Loucy (cell line): ENCODE results near the gene COL26A1.
A peak's percentile ranks its signal among the peaks of the same experiment; 100 is the strongest.

Source experiments
- H2AFZ ChIP-seq: fragments of 200-600 bp; sonication (generic); 2 replicates; pipeline ENCODE4 v1.6.0; 2016; ENCODE audit warnings: antibody characterized with exemption, mild to moderate bottlenecking, low read length, moderate library complexity
- H3F3A ChIP-seq: fragments of 200-600 bp; 2 replicates; pipeline ENCODE4 v1.6.0; 2016; ENCODE audit warnings: antibody characterized with exemption, low read depth, mild to moderate bottlenecking
- H3K27me3 ChIP-seq: fragments of 200-600 bp; sonication (generic); 2 replicates; pipeline ENCODE4 v1.6.1; 2014; ENCODE audit warnings: low read length, mild to moderate bottlenecking; ENCODE audit not compliant: insufficient read depth, poor library complexity, severe bottlenecking
- H3K36me3 ChIP-seq: fragments of 200-600 bp; sonication (generic); 2 replicates; pipeline ENCODE4 v1.6.1; 2016; ENCODE audit warnings: low read length; ENCODE audit not compliant: insufficient read depth
- H3K4me1 ChIP-seq: fragments of 200-600 bp; sonication (generic); 2 replicates; pipeline ENCODE4 v1.5.1; 2014; ENCODE audit warnings: low read length, mild to moderate bottlenecking; ENCODE audit not compliant: insufficient read depth, poor library complexity, severe bottlenecking
- H3K4me2 ChIP-seq: fragments of 200-600 bp; sonication (generic); 2 replicates; pipeline ENCODE4 v1.6.0; 2014; ENCODE audit warnings: antibody characterized with exemption, low read length, low read depth, mild to moderate bottlenecking; ENCODE audit not compliant: poor library complexity, severe bottlenecking
- H3K4me3 ChIP-seq: fragments of 200-600 bp; sonication (generic); 2 replicates; pipeline ENCODE4 v1.5.1; 2014; ENCODE audit warnings: low read length, mild to moderate bottlenecking, mixed read lengths; ENCODE audit not compliant: poor library complexity, severe bottlenecking
- H3K79me2 ChIP-seq: fragments of 200-600 bp; sonication (generic); 2 replicates; pipeline ENCODE4 v1.6.1; 2014; ENCODE audit warnings: low read length; ENCODE audit not compliant: insufficient read depth
- H3K9ac ChIP-seq: fragments of 200-600 bp; sonication (generic); 2 replicates; pipeline ENCODE4 v1.6.0; 2014; ENCODE audit warnings: mild to moderate bottlenecking, low read depth, low read length, moderate library complexity; ENCODE audit not compliant: poor library complexity, severe bottlenecking
- H3K9me2 ChIP-seq: fragments of 200-600 bp; sonication (generic); replicated peaks from 2 replicates; pipeline ENCODE4 v1.6.1; 2016; ENCODE audit warnings: low read depth, low read length, mixed read lengths
- H3K9me3 ChIP-seq: fragments of 200-600 bp; sonication (generic); 2 replicates; pipeline ENCODE4 v1.6.1; 2014; ENCODE audit warnings: mild to moderate bottlenecking, antibody characterized with exemption, low read length, low read depth; ENCODE audit not compliant: insufficient read depth
- H4K20me1 ChIP-seq: fragments of 200-600 bp; sonication (generic); 2 replicates; pipeline ENCODE4 v1.6.0; 2014; ENCODE audit warnings: antibody characterized with exemption, low read length, mild to moderate bottlenecking; ENCODE audit not compliant: insufficient read depth, poor library complexity, severe bottlenecking
- CTCF ChIP-seq: fragments of 200-600 bp; sonication (generic); conservative IDR thresholded peaks from 2 replicates; pipeline ENCODE4 v1.5.1; 2014; ENCODE audit warnings: mild to moderate bottlenecking, antibody characterized with exemption, low read length
- EZH2phosphoT487 ChIP-seq: fragments of 200-600 bp; IDR thresholded peaks from 2 replicates; pipeline ENCODE4 v1.6.1; 2018; ENCODE audit warnings: antibody characterized with exemption, mild to moderate bottlenecking, moderate library complexity, borderline replicate concordance

The COL26A1 gene

DNA sequence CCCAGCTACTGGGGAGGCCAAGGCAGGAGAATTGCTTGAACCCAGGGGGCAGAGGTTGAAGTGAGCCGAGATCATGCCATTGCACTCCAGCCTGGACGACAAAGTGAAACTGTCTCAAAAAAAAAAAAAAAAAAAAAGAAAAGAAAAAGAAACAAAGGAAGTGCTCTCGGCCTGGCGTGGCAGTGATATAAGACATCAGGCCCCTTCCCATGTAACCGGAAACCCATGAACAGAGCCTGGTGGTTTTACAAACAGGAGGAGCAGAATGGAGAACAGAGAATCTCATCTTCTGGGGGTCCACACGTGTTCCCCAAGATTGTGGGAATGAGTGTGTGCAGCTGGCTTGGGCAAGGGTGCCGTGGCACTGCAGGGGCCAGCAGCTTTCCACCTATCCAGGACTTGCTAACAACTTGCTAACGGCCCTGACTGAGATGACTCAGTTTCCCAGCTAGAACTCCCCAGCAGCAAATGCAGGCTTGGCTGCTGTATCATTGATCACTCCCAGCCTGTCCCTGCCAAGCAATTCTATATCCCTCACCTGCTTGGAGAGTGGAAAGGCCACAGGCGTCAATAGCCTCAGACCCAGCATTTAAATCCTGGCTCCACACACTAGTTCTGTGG lies 103.0 kb downstream of the COL26A1 start:
- Histone ChIP-seq H3K4me3 (peak overlapping the region; percentile 55), H4K20me1 (no peaks in the 10 kb centered on the region), H3K27me3 (no peaks in the 10 kb centered on the region), H3K9me2 (no peaks in the 10 kb centered on the region), H3K9ac (peak overlapping the region; percentile 41), H3F3A (no peaks in the 10 kb centered on the region), H2AFZ (peak overlapping the region; percentile 37; the same call in 1 of the 2 replicates), H3K9me3 (no peaks in the 10 kb centered on the region), H3K4me2 (peak overlapping the region; percentile 67), H3K79me2 (no peaks in the 10 kb centered on the region), H3K36me3 (no peaks in the 10 kb centered on the region), H3K4me1 (peaks cover 38% of the 10 kb centered on the region)
- no peak for TF ChIP-seq EZH2phosphoT487
- TF ChIP-seq CTCF = no peak

- no peak overlapping the region for H3K4me3 ChIP-seq
- H3K4me2 ChIP-seq = no peak overlapping the region
- no peaks in the 10 kb centered on the region for H3K79me2 ChIP-seq
- no peaks in the 10 kb centered on the region for H3K36me3 ChIP-seq
- peaks cover 38% of the 10 kb centered on the region for H3K4me1 ChIP-seq
- H3K27me3 ChIP-seq = no peaks in the 10 kb centered on the region
- no peaks in the 10 kb centered on the region for H4K20me1 ChIP-seq
- no peak for TF ChIP-seq EZH2phosphoT487
- TF ChIP-seq CTCF = no peak
- no peak overlapping the region for H2AFZ ChIP-seq
- H3K9me3 ChIP-seq = no peaks in the 10 kb centered on the region
- no peak overlapping the region for H3K9ac ChIP-seq
- H3F3A ChIP-seq = no peaks in the 10 kb centered on the region
- H3K9me2 ChIP-seq = no peaks in the 10 kb centered on the region
These were observed 104.2 kb downstream of the COL26A1 start for GRCh38 chr7:101466871-101467270.

DNA sequence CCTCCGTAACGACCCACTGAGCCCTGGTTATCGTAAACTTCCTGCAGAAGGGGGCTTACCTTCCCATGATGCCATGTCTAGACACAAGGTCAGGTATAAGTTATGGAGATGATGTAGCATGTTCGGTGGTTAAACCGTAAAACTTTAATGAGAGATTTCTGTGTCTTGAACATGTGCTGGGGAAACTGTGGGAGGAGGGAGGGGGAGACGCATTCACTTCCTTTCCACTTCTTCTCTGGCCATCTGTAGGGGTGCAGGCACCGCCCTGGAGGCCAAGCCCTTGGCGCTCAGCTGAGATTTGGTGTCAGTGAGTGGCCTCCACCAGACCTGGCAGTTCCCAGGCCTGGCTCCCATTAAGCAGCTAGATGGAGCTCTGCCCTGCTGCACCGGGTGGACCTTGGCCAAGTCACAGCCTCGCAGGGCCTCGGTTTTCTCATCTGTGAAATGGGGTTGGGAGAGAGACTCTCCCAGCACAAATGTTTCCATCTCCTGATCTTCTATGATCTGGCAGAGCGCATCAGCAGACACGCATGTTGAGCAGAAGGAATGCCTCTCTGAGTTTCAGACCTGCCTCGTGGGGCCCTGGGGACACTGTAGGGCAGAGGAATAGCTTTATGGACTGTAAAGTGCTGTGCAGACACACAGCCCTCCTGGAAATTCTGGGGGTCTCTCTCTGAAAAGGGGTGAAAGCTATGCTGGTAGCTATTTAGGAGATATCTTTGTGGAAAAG lies 106.0 kb downstream of the COL26A1 start:
- H3K27me3 ChIP-seq = no peaks in the 10 kb centered on the region
- H3K79me2 ChIP-seq = no peaks in the 10 kb centered on the region
- H3K9ac ChIP-seq = peak overlapping the region; percentile 54
- no peak for TF ChIP-seq EZH2phosphoT487
- no peak for TF ChIP-seq CTCF
- H3K9me3 ChIP-seq = no peaks in the 10 kb centered on the region
- no peaks in the 10 kb centered on the region for H3K9me2 ChIP-seq
- no peaks in the 10 kb centered on the region for H3K36me3 ChIP-seq
- H4K20me1 ChIP-seq = no peaks in the 10 kb centered on the region
- peaks cover 38% of the 10 kb centered on the region for H3K4me1 ChIP-seq
- H2AFZ ChIP-seq = peak overlapping the region; percentile 23; the same call in 1 of the 2 replicates
- peak overlapping the region; percentile 62 for H3K4me3 ChIP-seq
- H3F3A ChIP-seq = no peaks in the 10 kb centered on the region
- H3K4me2 ChIP-seq = peak overlapping the region; percentile 67
